ENCODE measurements around the gene MIXL1.

DNA sequence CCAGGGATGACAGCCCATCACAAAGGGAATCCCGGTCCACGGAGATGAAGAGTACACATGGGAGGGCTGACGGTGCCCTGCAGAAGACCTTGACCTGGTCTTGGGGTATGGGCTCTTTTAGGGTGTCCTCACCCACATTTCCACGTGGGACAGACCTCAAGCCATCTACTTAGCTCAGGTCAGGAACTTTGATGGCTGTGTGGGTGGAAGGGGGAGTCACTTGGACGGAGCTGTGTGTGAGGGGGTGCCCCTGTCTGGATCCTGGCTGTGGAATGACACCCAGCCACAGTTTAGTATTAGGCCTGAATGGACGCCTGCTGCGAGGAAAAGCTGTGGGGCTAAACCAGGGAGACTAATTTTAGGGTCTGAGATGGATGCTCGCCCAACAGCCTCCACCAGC, 10.9 kb upstream of the MIXL1 start:
- TF ChIP-seq EZH2 (IDR thresholded peaks at IDR 0.05; ENCODE audit: borderline replicate concordance) (no peak), EZH2phosphoT487 (IDR thresholded peaks at IDR 0.05; ENCODE audit: low read depth, severe bottlenecking, unreplicated experiment) (no peak)
- TF ChIP-seq, protein P1, sequence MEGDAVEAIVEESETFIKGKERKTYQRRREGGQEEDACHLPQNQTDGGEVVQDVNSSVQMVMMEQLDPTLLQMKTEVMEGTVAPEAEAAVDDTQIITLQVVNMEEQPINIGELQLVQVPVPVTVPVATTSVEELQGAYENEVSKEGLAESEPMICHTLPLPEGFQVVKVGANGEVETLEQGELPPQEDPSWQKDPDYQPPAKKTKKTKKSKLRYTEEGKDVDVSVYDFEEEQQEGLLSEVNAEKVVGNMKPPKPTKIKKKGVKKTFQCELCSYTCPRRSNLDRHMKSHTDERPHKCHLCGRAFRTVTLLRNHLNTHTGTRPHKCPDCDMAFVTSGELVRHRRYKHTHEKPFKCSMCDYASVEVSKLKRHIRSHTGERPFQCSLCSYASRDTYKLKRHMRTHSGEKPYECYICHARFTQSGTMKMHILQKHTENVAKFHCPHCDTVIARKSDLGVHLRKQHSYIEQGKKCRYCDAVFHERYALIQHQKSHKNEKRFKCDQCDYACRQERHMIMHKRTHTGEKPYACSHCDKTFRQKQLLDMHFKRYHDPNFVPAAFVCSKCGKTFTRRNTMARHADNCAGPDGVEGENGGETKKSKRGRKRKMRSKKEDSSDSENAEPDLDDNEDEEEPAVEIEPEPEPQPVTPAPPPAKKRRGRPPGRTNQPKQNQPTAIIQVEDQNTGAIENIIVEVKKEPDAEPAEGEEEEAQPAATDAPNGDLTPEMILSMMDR (IDR thresholded peaks at IDR 0.05; ENCODE audit: poor library complexity) = no peak

All from hepatocyte (in vitro differentiated cells).